22Rv1 (cell line): Measurements from ENCODE around the gene OLR1.

Experiments
- H3K27ac ChIP-seq: fragments of 450-650 bp; 2 replicates; pipeline ENCODE4 v1.5.1; 2017
- CTCF ChIP-seq: fragments of 450-650 bp; IDR thresholded peaks from 2 replicates; pipeline ENCODE4 v1.5.1; 2017; ENCODE audit warnings: mild to moderate bottlenecking
- ZFX ChIP-seq: fragments of 450-650 bp; IDR thresholded peaks from 2 replicates; pipeline ENCODE4 v1.6.1; 2017; ENCODE audit warnings: antibody characterized with exemption, borderline replicate concordance

Gene OLR1

DNA sequence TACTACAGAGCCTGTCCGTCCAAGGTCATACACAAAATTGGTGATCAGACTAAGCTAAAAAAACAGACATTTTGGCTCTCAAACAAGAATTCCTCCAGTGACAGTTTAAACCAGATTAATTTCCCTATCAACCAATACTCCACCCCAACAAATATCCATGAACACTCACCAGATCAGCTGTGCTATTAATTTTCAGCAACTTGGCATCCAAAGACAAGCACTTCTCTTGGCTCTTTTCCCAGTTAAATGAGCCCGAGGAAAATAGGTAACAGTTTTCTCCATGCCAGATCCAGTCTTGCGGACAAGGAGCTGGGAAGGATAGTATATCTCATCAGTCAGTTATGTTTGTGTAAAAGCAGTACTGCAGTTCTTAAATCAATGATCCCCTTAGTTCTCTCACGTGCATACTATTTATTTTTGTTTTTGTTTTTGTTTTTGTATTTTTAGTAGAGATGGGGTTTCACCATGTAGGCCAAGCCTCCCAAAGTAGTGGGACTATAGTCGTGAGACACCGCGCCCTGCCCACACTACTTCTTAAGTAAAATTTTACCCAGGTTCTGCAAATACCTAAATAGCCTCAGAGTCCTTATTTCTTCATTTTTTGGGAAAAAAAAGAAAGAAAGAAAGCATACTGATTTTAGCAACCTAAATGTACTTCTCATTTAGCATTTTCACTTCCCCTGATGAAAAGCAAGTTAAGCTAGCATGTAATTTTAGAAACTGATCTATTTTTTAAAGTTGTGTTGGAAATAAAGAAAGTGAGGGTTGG is 11.1 kb downstream of the OLR1 start:
- no peak overlapping the region for H3K27ac ChIP-seq
- TF ChIP-seq ZFX = no peak
- no peak for TF ChIP-seq CTCF

DNA sequence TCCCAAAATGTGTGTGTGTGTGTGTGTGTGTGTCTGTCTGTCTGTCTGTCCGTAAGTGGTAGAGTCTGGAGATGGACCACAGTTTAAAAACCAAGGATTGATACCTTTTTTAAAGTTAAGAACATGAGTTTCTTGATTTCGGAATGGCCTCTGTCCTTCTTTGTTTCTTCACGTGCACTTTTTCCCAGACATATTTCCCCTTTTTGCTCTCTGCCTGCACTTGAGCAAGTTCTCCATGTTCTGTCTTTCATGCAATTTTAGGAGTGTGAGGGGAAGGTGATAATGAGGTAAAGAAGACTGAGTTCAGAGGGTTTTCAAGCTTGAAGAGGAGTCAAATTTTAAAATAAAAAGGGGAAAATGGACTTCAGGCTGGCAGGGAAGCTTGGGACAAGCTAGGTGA is 12.7 kb downstream of the OLR1 start:
- no peak overlapping the region for H3K27ac ChIP-seq
- no peak for TF ChIP-seq CTCF
- TF ChIP-seq ZFX = no peak

- H3K27ac ChIP-seq = no peak overlapping the region
- TF ChIP-seq CTCF (no peak), ZFX (no peak)
Observed at GRCh38 chr12:10158406-10158805, 13.5 kb downstream of the OLR1 start.

DNA sequence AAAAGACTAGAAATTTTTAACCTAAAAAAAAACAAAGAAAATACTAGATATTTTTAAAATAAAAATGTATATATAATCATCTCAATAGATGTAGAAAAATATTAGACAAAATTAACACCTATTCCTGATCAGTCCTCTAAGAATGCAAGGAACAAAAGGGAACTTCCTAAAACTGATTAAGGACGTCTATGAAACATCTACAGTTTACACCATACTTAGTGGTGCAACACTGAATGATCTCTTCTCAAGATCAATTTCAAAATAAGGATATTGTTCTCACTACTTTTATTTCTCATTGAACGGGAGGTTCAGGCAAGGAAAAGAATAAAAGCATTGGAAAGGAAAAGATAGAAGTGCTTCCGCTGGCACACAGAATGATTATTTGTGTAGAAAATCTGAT is 16.0 kb downstream of the OLR1 start:
- no peak for TF ChIP-seq CTCF
- no peak for TF ChIP-seq ZFX
- no peak overlapping the region for H3K27ac ChIP-seq

DNA sequence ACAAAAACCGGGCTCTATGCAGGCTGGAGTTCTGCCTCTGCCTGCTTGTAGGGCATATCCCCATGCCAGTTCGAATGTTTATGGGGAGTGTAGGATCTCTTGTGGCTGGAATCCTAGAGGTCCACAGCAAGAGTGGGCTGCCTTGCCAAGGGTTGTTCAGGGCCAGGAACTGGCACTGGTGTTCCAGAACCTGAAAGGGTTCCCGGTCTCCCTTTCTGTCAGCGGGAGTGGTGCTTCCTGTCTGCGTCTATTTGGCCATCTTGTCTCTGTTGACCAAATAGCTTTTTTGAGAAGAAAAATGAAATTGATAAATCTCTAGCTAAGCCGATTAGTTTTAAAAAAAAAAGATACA is 17.8 kb downstream of the OLR1 start:
- H3K27ac ChIP-seq = no peak overlapping the region
- TF ChIP-seq CTCF = no peak
- no peak for TF ChIP-seq ZFX

- TF ChIP-seq CTCF (peak; percentile 99), ZFX (no peak)
- H3K27ac ChIP-seq = no peak overlapping the region
Observed at GRCh38 chr12:10153271-10154144, 18.4 kb downstream of the OLR1 start.

DNA sequence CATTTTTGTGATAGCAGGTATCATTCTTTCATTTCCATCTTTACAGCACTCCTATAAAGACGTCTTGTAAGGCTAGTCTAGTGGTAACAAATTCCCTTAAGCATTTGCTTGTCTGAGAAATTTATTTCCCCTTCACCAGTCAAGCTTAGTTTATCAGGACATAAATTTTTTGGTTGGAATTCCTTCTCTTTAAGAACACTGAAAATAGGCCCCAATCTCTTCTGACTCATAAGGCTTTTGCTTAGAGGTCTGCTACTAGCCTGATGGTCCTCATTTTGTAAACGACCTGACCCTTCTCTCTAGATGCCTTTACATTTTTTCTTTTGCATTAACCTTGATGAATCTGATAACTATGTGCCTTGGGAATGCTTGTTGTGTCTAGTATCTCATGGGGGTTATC is 20.3 kb downstream of the OLR1 start:
- no peak overlapping the region for H3K27ac ChIP-seq
- no peak for TF ChIP-seq ZFX
- TF ChIP-seq CTCF = no peak
